Measurements from ENCODE around the gene BRD1.

BRD1 gene

GRCh38 chr22:49747130-49747529, 80.5 kb downstream of the BRD1 start:
- no peaks in the 10 kb centered on the region for H3K36me3 Mint-ChIP-seq (ENCODE audit: low read depth)
- DNase-seq: no peak
- peaks cover 41% of the 10 kb centered on the region for H3K9me3 Mint-ChIP-seq
- peaks cover 16% of the 10 kb centered on the region for H3K27me3 Mint-ChIP-seq
- no peak overlapping the region for H3K4me3 Mint-ChIP-seq
- H3K4me1 Mint-ChIP-seq (ENCODE audit: low read depth): no peaks in the 10 kb centered on the region
- no peak overlapping the region for H3K27ac Mint-ChIP-seq

GRCh38 chr22:49746065-49746464, 81.6 kb downstream of the BRD1 start:
- Mint-ChIP-seq H3K27me3 (peaks cover 19% of the 10 kb centered on the region), H3K36me3 (ENCODE audit: low read depth) (no peaks in the 10 kb centered on the region), H3K4me1 (ENCODE audit: low read depth) (no peaks in the 10 kb centered on the region), H3K4me3 (no peak overlapping the region), H3K27ac (no peak overlapping the region), H3K9me3 (peaks cover 41% of the 10 kb centered on the region)
- DNase-seq: no peak

GRCh38 chr22:49740242-49740641, 87.4 kb downstream of the BRD1 start:
- H3K27me3 Mint-ChIP-seq: peaks cover 55% of the 10 kb centered on the region

GRCh38 chr22:49739138-49739537, 88.5 kb downstream of the BRD1 start:
- peaks cover 6% of the 10 kb centered on the region for H3K4me1 Mint-ChIP-seq (ENCODE audit: low read depth)
- no peak overlapping the region for H3K27ac Mint-ChIP-seq
- no peak overlapping the region for H3K4me3 Mint-ChIP-seq
- peaks cover 63% of the 10 kb centered on the region for H3K27me3 Mint-ChIP-seq
- DNase-seq: no peak
- H3K9me3 Mint-ChIP-seq: peaks cover 18% of the 10 kb centered on the region
- no peaks in the 10 kb centered on the region for H3K36me3 Mint-ChIP-seq (ENCODE audit: low read depth)

More at GRCh38 chr22:49740242-49740641, 87.4 kb downstream of the BRD1 start:
- peak; percentile 8 for DNase-seq
- Mint-ChIP-seq H3K27ac (no peak overlapping the region), H3K4me3 (no peak overlapping the region), H3K36me3 (ENCODE audit: low read depth) (no peaks in the 10 kb centered on the region), H3K9me3 (peaks cover 26% of the 10 kb centered on the region), H3K4me1 (ENCODE audit: low read depth) (no peaks in the 10 kb centered on the region)

- DNase-seq: no peak
- Mint-ChIP-seq H3K36me3 (ENCODE audit: low read depth) (no peaks in the 10 kb centered on the region), H3K9me3 (peaks cover 12% of the 10 kb centered on the region), H3K4me1 (ENCODE audit: low read depth) (peaks cover 11% of the 10 kb centered on the region), H3K27ac (no peak overlapping the region), H3K27me3 (peaks cover 63% of the 10 kb centered on the region), H3K4me3 (no peak overlapping the region)
Measured at GRCh38 chr22:49738566-49738965, 89.1 kb downstream of the BRD1 start.

GRCh38 chr22:49738006-49738405, 89.7 kb downstream of the BRD1 start:
- Mint-ChIP-seq H3K36me3 (ENCODE audit: low read depth) (no peaks in the 10 kb centered on the region), H3K27ac (no peak overlapping the region), H3K4me1 (ENCODE audit: low read depth) (peaks cover 13% of the 10 kb centered on the region), H3K4me3 (no peak overlapping the region), H3K9me3 (peaks cover 7% of the 10 kb centered on the region), H3K27me3 (peaks cover 61% of the 10 kb centered on the region)
- DNase-seq: no peak

GRCh38 chr22:49737101-49737551, 90.5 kb downstream of the BRD1 start:
- Mint-ChIP-seq H3K4me1 (ENCODE audit: low read depth) (peaks cover 13% of the 10 kb centered on the region), H3K9me3 (peaks cover 6% of the 10 kb centered on the region), H3K27me3 (peaks cover 56% of the 10 kb centered on the region), H3K4me3 (no peak overlapping the region), H3K27ac (no peak overlapping the region), H3K36me3 (ENCODE audit: low read depth) (no peaks in the 10 kb centered on the region)
- DNase-seq: no peak

GRCh38 chr22:49736538-49736937, 91.1 kb downstream of the BRD1 start:
- DNase-seq: peak; percentile 11
- no peaks in the 10 kb centered on the region for H3K36me3 Mint-ChIP-seq (ENCODE audit: low read depth)
- H3K27ac Mint-ChIP-seq: no peak overlapping the region
- H3K4me3 Mint-ChIP-seq: no peak overlapping the region
- peaks cover 6% of the 10 kb centered on the region for H3K9me3 Mint-ChIP-seq
- H3K27me3 Mint-ChIP-seq: peaks cover 60% of the 10 kb centered on the region
- peaks cover 13% of the 10 kb centered on the region for H3K4me1 Mint-ChIP-seq (ENCODE audit: low read depth)

- Mint-ChIP-seq H3K27me3 (peaks cover 63% of the 10 kb centered on the region), H3K27ac (no peak overlapping the region), H3K9me3 (peaks cover 6% of the 10 kb centered on the region), H3K36me3 (ENCODE audit: low read depth) (no peaks in the 10 kb centered on the region), H3K4me1 (ENCODE audit: low read depth) (peaks cover 13% of the 10 kb centered on the region), H3K4me3 (no peak overlapping the region)
- DNase-seq: no peak
Measured at GRCh38 chr22:49735901-49736421, 91.7 kb downstream of the BRD1 start.

GRCh38 chr22:49735411-49735900, 92.2 kb downstream of the BRD1 start:
- H3K4me1 Mint-ChIP-seq (ENCODE audit: low read depth): peaks cover 13% of the 10 kb centered on the region
- no peak overlapping the region for H3K27ac Mint-ChIP-seq
- DNase-seq: no peak
- H3K4me3 Mint-ChIP-seq: no peak overlapping the region
- H3K9me3 Mint-ChIP-seq: peaks cover 6% of the 10 kb centered on the region
- H3K27me3 Mint-ChIP-seq: peaks cover 64% of the 10 kb centered on the region
- no peaks in the 10 kb centered on the region for H3K36me3 Mint-ChIP-seq (ENCODE audit: low read depth)

GRCh38 chr22:49734882-49735281, 92.8 kb downstream of the BRD1 start:
- Mint-ChIP-seq H3K4me1 (ENCODE audit: low read depth) (peaks cover 13% of the 10 kb centered on the region), H3K36me3 (ENCODE audit: low read depth) (no peaks in the 10 kb centered on the region), H3K27me3 (peaks cover 65% of the 10 kb centered on the region), H3K9me3 (peaks cover 6% of the 10 kb centered on the region), H3K4me3 (no peak overlapping the region), H3K27ac (no peak overlapping the region)
- DNase-seq: peak; percentile 11

- H3K27me3 Mint-ChIP-seq: peaks cover 65% of the 10 kb centered on the region
- no peak overlapping the region for H3K4me3 Mint-ChIP-seq
- H3K27ac Mint-ChIP-seq: no peak overlapping the region
- peaks cover 13% of the 10 kb centered on the region for H3K4me1 Mint-ChIP-seq (ENCODE audit: low read depth)
- no peaks in the 10 kb centered on the region for H3K36me3 Mint-ChIP-seq (ENCODE audit: low read depth)
- peaks cover 4% of the 10 kb centered on the region for H3K9me3 Mint-ChIP-seq
- DNase-seq: peak; percentile 26
Measured at GRCh38 chr22:49734390-49734789, 93.3 kb downstream of the BRD1 start.

- no peak overlapping the region for H3K4me3 Mint-ChIP-seq
- H3K27me3 Mint-ChIP-seq: peaks cover 65% of the 10 kb centered on the region
- no peak overlapping the region for H3K27ac Mint-ChIP-seq
- no peaks in the 10 kb centered on the region for H3K9me3 Mint-ChIP-seq
- peak; percentile 26 for DNase-seq
- peaks cover 13% of the 10 kb centered on the region for H3K4me1 Mint-ChIP-seq (ENCODE audit: low read depth)
- H3K36me3 Mint-ChIP-seq (ENCODE audit: low read depth): no peaks in the 10 kb centered on the region
Measured at GRCh38 chr22:49733631-49734030, 94.0 kb downstream of the BRD1 start.

GRCh38 chr22:49730656-49731055, 97.0 kb downstream of the BRD1 start:
- Mint-ChIP-seq H3K9me3 (no peaks in the 10 kb centered on the region), H3K27me3 (peaks cover 78% of the 10 kb centered on the region), H3K36me3 (ENCODE audit: low read depth) (no peaks in the 10 kb centered on the region), H3K4me1 (ENCODE audit: low read depth) (peaks cover 19% of the 10 kb centered on the region), H3K4me3 (no peak overlapping the region), H3K27ac (no peak overlapping the region)
- DNase-seq: no peak

- Mint-ChIP-seq H3K9me3 (no peaks in the 10 kb centered on the region), H3K27me3 (peaks cover 66% of the 10 kb centered on the region), H3K36me3 (ENCODE audit: low read depth) (no peaks in the 10 kb centered on the region), H3K4me3 (no peak overlapping the region), H3K4me1 (ENCODE audit: low read depth) (peaks cover 18% of the 10 kb centered on the region), H3K27ac (no peak overlapping the region)
- DNase-seq: no peak
Measured at GRCh38 chr22:49728570-49729271, 99.0 kb downstream of the BRD1 start.
